GM12892 (cell line): ENCODE results near the gene CPED1.
"Not testable (repeated sequence)": the region's sequence is repeated elsewhere in the genome, so short reads cannot be mapped to it uniquely, and the experiment has no call there.

ENCODE experiments used
- POLR2A ChIP-seq: IDR thresholded peaks from 2 replicates; pipeline ENCODE4 v1.6.1; 2011; ENCODE audit warnings: low read depth, low read length, control low read depth
- POLR2AphosphoS5 ChIP-seq: IDR thresholded peaks from 2 replicates; pipeline ENCODE4 v1.6.1; 2011; ENCODE audit warnings: low read depth, low read length, control low read depth

- TF ChIP-seq POLR2AphosphoS5, POLR2A: not testable (repeated sequence)
Measured at GRCh38 chr7:121075424-121075841, 86.9 kb downstream of the CPED1 start.
